ENCODE results near the gene TRNP1. TPM values are rescaled to one million over a fixed set of nuclear protein-coding genes. Genes with fewer than 3 reads are reported as not detected.

TRNP1 gene
- total and polyA plus RNA-seq, 2 of the 4 experiments (the other 2 are of a cell fraction) = 63.3 to 91.6 TPM

DNA sequence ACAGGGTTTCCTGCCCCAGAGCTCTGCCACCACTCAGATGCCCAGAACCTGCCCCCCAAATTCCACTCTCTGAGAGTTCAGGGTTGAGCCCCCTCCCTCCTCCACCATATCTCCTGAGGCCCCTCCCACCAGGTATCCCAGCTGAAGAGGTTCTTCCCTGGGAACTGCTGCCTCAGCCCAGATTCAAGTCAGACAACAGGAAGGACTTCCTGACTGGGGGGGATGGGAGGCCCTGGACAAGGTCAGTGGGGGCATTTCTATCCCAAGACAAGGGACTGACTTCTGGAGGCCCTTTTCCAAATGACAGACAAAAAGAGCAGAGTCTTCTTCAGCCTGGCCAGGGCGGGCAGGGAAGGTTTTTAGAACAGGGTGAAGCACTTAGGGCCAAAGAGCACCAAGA, 43.2 kb downstream of the TRNP1 start:
- no TSS peak for BruUV-seq (replicated peaks)
- Histone ChIP-seq H2BK5ac (ENCODE audit: low read depth, low read length, poor library complexity, severe bottlenecking) (no peak overlapping the region), H3K4me2 (ENCODE audit: low read depth, low read length) (no peak overlapping the region), H3K79me1 (ENCODE audit: low read depth in 1 of 2, low read length in 2 of 2) (no peaks in the 10 kb centered on the region), H4K5ac (ENCODE audit: low read depth, low read length) (no peak overlapping the region), H3K9ac (ENCODE audit: low read depth, low read length) (no peak overlapping the region), H4K91ac (ENCODE audit: insufficient read depth, low read depth, low read length) (no peak overlapping the region), H2BK120ac (ENCODE audit: low read depth, low read length) (no peak overlapping the region), H4K8ac (ENCODE audit: low read depth in 2 of 2, low read length in 2 of 2) (no peak overlapping the region), H3K27me3 (ENCODE audit: control insufficient read depth, insufficient read depth, low read length) (no peaks in the 10 kb centered on the region), H3K9me3 (ENCODE audit: control insufficient read depth, insufficient read depth, low read length) (no peaks in the 10 kb centered on the region), H2AFZ (replicated peaks; ENCODE audit: low read length, poor library complexity) (no peak overlapping the region), H3K23ac (ENCODE audit: low read depth, low read length) (no peak overlapping the region), H3K4me3 (ENCODE audit: insufficient read depth, low read depth, low read length) (no peak overlapping the region), H3K14ac (replicated peaks; ENCODE audit: low read depth, low read length) (no peak overlapping the region), H3K56ac (ENCODE audit: extremely low read depth, insufficient read depth, low read length) (no peak overlapping the region), H2AK9ac (replicated peaks; ENCODE audit: low read depth, low read length, poor library complexity) (no peak overlapping the region), H3K4me1 (ENCODE audit: control insufficient read depth, insufficient read depth, low read length) (peaks cover 2% of the 10 kb centered on the region; the same call in 1 of the 2 replicates), H4K20me1 (ENCODE audit: insufficient read depth, low read length) (no peaks in the 10 kb centered on the region), H3K18ac (ENCODE audit: low read depth, low read length) (no peak overlapping the region), H2BK15ac (ENCODE audit: low read depth, low read length) (no peak overlapping the region), H2BK20ac (ENCODE audit: low read depth, low read length) (no peak overlapping the region), H3K4ac (ENCODE audit: low read depth, low read length) (no peak overlapping the region), H3K27ac (ENCODE audit: insufficient read depth, low read length) (no peak overlapping the region), H2AK5ac (ENCODE audit: low read depth, low read length) (no peak overlapping the region), H3K9me1 (ENCODE audit: insufficient read depth, low read length) (no peaks in the 10 kb centered on the region), H3K36me3 (ENCODE audit: control insufficient read depth, insufficient read depth, low read length) (no peaks in the 10 kb centered on the region)
- TF ChIP-seq SMC3 (IDR thresholded peaks at IDR 0.05; ENCODE audit: low read depth, low read length) = no peak
- no peak for TF ChIP-seq MAFK (IDR thresholded peaks at IDR 0.05; ENCODE audit: low read depth, low read length)
- no peak for TF ChIP-seq RAD21 (IDR thresholded peaks at IDR 0.05; ENCODE audit: low read length)
- no peak for TF ChIP-seq CEBPB (IDR thresholded peaks at IDR 0.05; ENCODE audit: low read depth, low read length)
- TF ChIP-seq MAZ (IDR thresholded peaks at IDR 0.05; ENCODE audit: borderline replicate concordance, low read depth, low read length) = no peak
- no peak for TF ChIP-seq BHLHE40 (IDR thresholded peaks at IDR 0.05; ENCODE audit: low read depth, low read length)
- TF ChIP-seq FOS (IDR thresholded peaks at IDR 0.05; ENCODE audit: low read depth, low read length) = no peak
- TF ChIP-seq CHD1 (IDR thresholded peaks at IDR 0.05; ENCODE audit: low read depth, low read length) = no peak
- no CpG with 5 or more reads among the region's 1 CpG for WGBS, 2 experiments (ENCODE audit: extremely low coverage in 2 of 2, insufficient read length in 1 of 2)
- ATAC-seq (ENCODE audit: low read depth) (no peak), DNase-seq (no peak)
- in situ Hi-C loops (cut with MboI; ENCODE audit: low sequenced_read_pairs) (no loop called here), intact Hi-C loops (cut with micrococcal nuclease) (no loop called here), dilution Hi-C loops (cut with HindIII; ENCODE audit: low sequenced_read_pairs, unreplicated experiment) (no loop called here)
- ChIA-PET POLR2A (ENCODE audit: unreplicated experiment) (no interaction called here), CTCF (no interaction called here)
